DND-41 (cell line): Measurements from ENCODE around the gene GRM7.

Experiments
- ATAC-seq: fragments of 200-7000 bp; cut with Tn5 transposase; 3 replicates; pipeline ENCODE4 v1.9.1; 2021; ENCODE audit warnings: low read depth; ENCODE audit not compliant: insufficient read depth
- DNase-seq: peaks from one replicate; pipeline ENCODE4 v3.0.0-alpha.2; 2020
- H2AFZ ChIP-seq: 2 replicates; pipeline ENCODE4 v1.6.0; 2012; ENCODE audit warnings: low read depth, low read length
- H3K27ac ChIP-seq: 2 replicates; pipeline ENCODE4 v1.5.1; 2012; ENCODE audit warnings: low read length, inconsistent platforms
- H3K27me3 ChIP-seq: fragments of 200-600 bp; sonication (generic); 2 replicates; pipeline ENCODE4 v1.6.0; 2012; ENCODE audit warnings: low read length, mild to moderate bottlenecking, inconsistent platforms; ENCODE audit not compliant: insufficient read depth, poor library complexity
- H3K36me3 ChIP-seq: 2 replicates; pipeline ENCODE4 v1.5.1; 2012; ENCODE audit warnings: low read length, inconsistent platforms; ENCODE audit not compliant: insufficient read depth
- H3K4me1 ChIP-seq: 2 replicates; pipeline ENCODE4 v1.5.1; 2012; ENCODE audit warnings: mild to moderate bottlenecking, low read length; ENCODE audit not compliant: insufficient read depth
- H3K4me2 ChIP-seq: 2 replicates; pipeline ENCODE4 v1.6.0; 2012; ENCODE audit warnings: mild to moderate bottlenecking, moderate library complexity, low read length, inconsistent platforms; ENCODE audit not compliant: insufficient read depth
- H3K4me3 ChIP-seq, 2 experiments: fragments of 200-600 bp in 1 of 2; shearing (Covaris generic) in 1 of 2; 2 replicates each; pipeline ENCODE4 v1.5.1; 2012 to 2016; ENCODE audit warnings: inconsistent platforms in 2 of 2, low read length in 2 of 2, mild to moderate bottlenecking in 2 of 2, low read depth in 1 of 2, moderate library complexity in 1 of 2
- H3K79me2 ChIP-seq: 2 replicates; pipeline ENCODE4 v1.6.0; 2012; ENCODE audit warnings: low read length, inconsistent platforms; ENCODE audit not compliant: insufficient read depth
- H3K9ac ChIP-seq: 2 replicates; pipeline ENCODE4 v1.6.0; 2012; ENCODE audit warnings: low read depth, mild to moderate bottlenecking, inconsistent platforms, low read length, moderate library complexity
- H3K9me3 ChIP-seq: 2 replicates; pipeline ENCODE4 v1.5.1; 2012; ENCODE audit warnings: low read length, moderate library complexity, mild to moderate bottlenecking, inconsistent platforms; ENCODE audit not compliant: insufficient read depth, severe bottlenecking
- H4K20me1 ChIP-seq: 2 replicates; pipeline ENCODE4 v1.6.0; 2012; ENCODE audit warnings: low read length; ENCODE audit not compliant: insufficient read depth
- CTCF ChIP-seq: IDR thresholded peaks from 2 replicates; pipeline ENCODE4 v1.5.1; 2012; ENCODE audit warnings: borderline replicate concordance, low read length, moderate library complexity, mild to moderate bottlenecking; ENCODE audit not compliant: poor library complexity, severe bottlenecking; ENCODE audit errors: extremely low read depth
- EZH2 ChIP-seq: IDR thresholded peaks from 3 replicates; pipeline ENCODE4 v1.6.1; 2012; ENCODE audit warnings: borderline replicate concordance, low read depth, mild to moderate bottlenecking, moderate library complexity, low read length, inconsistent platforms; ENCODE audit not compliant: severe bottlenecking

The GRM7 gene

GRCh38 chr3:7787871-7788828, 927.2 kb downstream of the GRM7 start:
- Histone ChIP-seq H3K79me2 (no peaks in the 10 kb centered on the region), H3K36me3 (no peaks in the 10 kb centered on the region), H4K20me1 (no peaks in the 10 kb centered on the region), H3K9ac (no peak overlapping the region), H3K4me3 (no peak overlapping the region), H3K27ac (no peak overlapping the region), H3K27me3 (no peaks in the 10 kb centered on the region), H2AFZ (no peak overlapping the region), H3K4me2 (no peak overlapping the region), H3K9me3 (no peaks in the 10 kb centered on the region), H3K4me1 (no peaks in the 10 kb centered on the region)
- TF ChIP-seq CTCF (no peak), EZH2 (no peak)
- ATAC-seq = no peak
- DNase-seq = no peak

GRCh38 chr3:7788881-7789280, 928.0 kb downstream of the GRM7 start:
- Histone ChIP-seq H3K9me3 (no peaks in the 10 kb centered on the region), H3K4me2 (no peak overlapping the region), H3K9ac (no peak overlapping the region), H3K27me3 (no peaks in the 10 kb centered on the region), H3K4me3 (no peak overlapping the region), H3K4me1 (no peaks in the 10 kb centered on the region), H4K20me1 (no peaks in the 10 kb centered on the region), H2AFZ (no peak overlapping the region), H3K36me3 (no peaks in the 10 kb centered on the region), H3K79me2 (no peaks in the 10 kb centered on the region), H3K27ac (no peak overlapping the region)
- DNase-seq = no peak
- no peak for ATAC-seq
- TF ChIP-seq EZH2 = no peak

GRCh38 chr3:7789324-7789723, 928.4 kb downstream of the GRM7 start:
- DNase-seq (no peak), ATAC-seq (no peak)
- no peak overlapping the region for H3K4me3 ChIP-seq
- no peak overlapping the region for H3K4me2 ChIP-seq
- TF ChIP-seq EZH2 (no peak), CTCF (no peak)
- no peaks in the 10 kb centered on the region for H3K27me3 ChIP-seq
- no peaks in the 10 kb centered on the region for H3K36me3 ChIP-seq
- no peaks in the 10 kb centered on the region for H3K4me1 ChIP-seq
- no peaks in the 10 kb centered on the region for H4K20me1 ChIP-seq
- no peaks in the 10 kb centered on the region for H3K9me3 ChIP-seq
- no peak overlapping the region for H3K27ac ChIP-seq
- H2AFZ ChIP-seq = no peak overlapping the region
- no peak overlapping the region for H3K9ac ChIP-seq
- H3K79me2 ChIP-seq = no peaks in the 10 kb centered on the region

GRCh38 chr3:7790141-7790540, 929.2 kb downstream of the GRM7 start:
- Histone ChIP-seq H3K4me1 (no peaks in the 10 kb centered on the region), H3K79me2 (no peaks in the 10 kb centered on the region), H3K9ac (no peak overlapping the region), H3K9me3 (no peaks in the 10 kb centered on the region), H3K4me2 (no peak overlapping the region), H3K27ac (no peak overlapping the region), H3K36me3 (no peaks in the 10 kb centered on the region), H4K20me1 (no peaks in the 10 kb centered on the region), H2AFZ (no peak overlapping the region), H3K27me3 (no peaks in the 10 kb centered on the region), H3K4me3 (no peak overlapping the region)
- DNase-seq = no peak
- no peak for TF ChIP-seq CTCF
- no peak for TF ChIP-seq EZH2
- no peak for ATAC-seq
